Smooth muscle cell (in vitro differentiated cells): Measurements from ENCODE around the gene INPP5A. TPM values are rescaled to one million over a fixed set of nuclear protein-coding genes. Genes with fewer than 3 reads are reported as not detected.

Experiments
- DNase-seq: peaks from one replicate; lab custom pipeline; 2025; ENCODE audit not compliant: unreplicated experiment; lab: John Stamatoyannopoulos, UW
- H2AFZ ChIP-seq: fragments of 200-600 bp; sonication (generic); 2 replicates; pipeline ENCODE4 v1.6.0; 2016; ENCODE audit warnings: antibody characterized with exemption, low read depth, mild to moderate bottlenecking
- H3F3A ChIP-seq: fragments of 200-600 bp; sonication (generic); 2 replicates; pipeline ENCODE4 v1.6.0; 2017; ENCODE audit warnings: antibody characterized with exemption, low read depth
- H3K27ac ChIP-seq: fragments of 200-600 bp; sonication (generic); 2 replicates; pipeline ENCODE4 v1.5.1; 2016; ENCODE audit warnings: low read depth, mild to moderate bottlenecking
- H3K27me3 ChIP-seq: fragments of 200-600 bp; sonication (generic); 2 replicates; pipeline ENCODE4 v1.6.1; 2016; ENCODE audit warnings: low read depth, mild to moderate bottlenecking
- H3K36me3 ChIP-seq: fragments of 200-600 bp; sonication (generic); 2 replicates; pipeline ENCODE4 v1.5.1; 2016; ENCODE audit warnings: low read depth
- H3K4me1 ChIP-seq: fragments of 200-600 bp; sonication (generic); 2 replicates; pipeline ENCODE4 v1.5.1; 2016; ENCODE audit warnings: low read depth
- H3K4me2 ChIP-seq: fragments of 200-600 bp; sonication (generic); 2 replicates; pipeline ENCODE4 v1.6.0; 2016; ENCODE audit warnings: mild to moderate bottlenecking
- H3K4me3 ChIP-seq: fragments of 200-600 bp; sonication (generic); 2 replicates; pipeline ENCODE4 v1.5.1; 2016; ENCODE audit warnings: mild to moderate bottlenecking
- H3K79me2 ChIP-seq: fragments of 200-600 bp; sonication (generic); 2 replicates; pipeline ENCODE4 v1.6.0; 2016; ENCODE audit warnings: low read depth, mild to moderate bottlenecking
- H3K9ac ChIP-seq: fragments of 200-600 bp; sonication (generic); 2 replicates; pipeline ENCODE4 v1.6.0; 2016; ENCODE audit warnings: low read depth
- H3K9me3 ChIP-seq: fragments of 200-600 bp; sonication (generic); replicated peaks from 2 replicates; pipeline ENCODE4 v1.5.1; 2016; ENCODE audit warnings: low read depth
- H4K20me1 ChIP-seq: fragments of 200-600 bp; sonication (generic); 2 replicates; pipeline ENCODE4 v1.6.0; 2016; ENCODE audit warnings: low read depth
- WGBS: methylation state at CpG from one replicate; pipeline ENCODE4 v1.1.7; 2016; ENCODE audit warnings: low lambda C conversion rate; 5-methylcytosine and 5-hydroxymethylcytosine counted together
- polyA plus RNA-seq: library from polyadenylated mRNA; unstranded; fragments of >200 nt; fragmentation: Nextera tagmentation; extraction: Ambion mirVana; gene quantifications from 2 replicates; pipeline ENCODE4 v1.2.1, GENCODE V29; 2016
- total RNA-seq: library from RNA; depleted of rRNA; stranded (reverse); fragments of >200 nt; gene quantifications from 2 replicates; pipeline ENCODE4 v1.2.3, GENCODE V29; 2014
- TF ChIP-seq, protein P1 (sequence below): fragments of 200-600 bp; sonication (generic); IDR thresholded peaks from 2 replicates; pipeline ENCODE4 v1.5.1; 2017; ENCODE audit warnings: borderline replicate concordance, mild to moderate bottlenecking, antibody characterized with exemption; ENCODE audit not compliant: insufficient read depth, poor library complexity, severe bottlenecking

Gene INPP5A
- total and polyA plus RNA-seq, 2 experiments from 2014 or later, result 48.0 to 55.9 TPM

DNA sequence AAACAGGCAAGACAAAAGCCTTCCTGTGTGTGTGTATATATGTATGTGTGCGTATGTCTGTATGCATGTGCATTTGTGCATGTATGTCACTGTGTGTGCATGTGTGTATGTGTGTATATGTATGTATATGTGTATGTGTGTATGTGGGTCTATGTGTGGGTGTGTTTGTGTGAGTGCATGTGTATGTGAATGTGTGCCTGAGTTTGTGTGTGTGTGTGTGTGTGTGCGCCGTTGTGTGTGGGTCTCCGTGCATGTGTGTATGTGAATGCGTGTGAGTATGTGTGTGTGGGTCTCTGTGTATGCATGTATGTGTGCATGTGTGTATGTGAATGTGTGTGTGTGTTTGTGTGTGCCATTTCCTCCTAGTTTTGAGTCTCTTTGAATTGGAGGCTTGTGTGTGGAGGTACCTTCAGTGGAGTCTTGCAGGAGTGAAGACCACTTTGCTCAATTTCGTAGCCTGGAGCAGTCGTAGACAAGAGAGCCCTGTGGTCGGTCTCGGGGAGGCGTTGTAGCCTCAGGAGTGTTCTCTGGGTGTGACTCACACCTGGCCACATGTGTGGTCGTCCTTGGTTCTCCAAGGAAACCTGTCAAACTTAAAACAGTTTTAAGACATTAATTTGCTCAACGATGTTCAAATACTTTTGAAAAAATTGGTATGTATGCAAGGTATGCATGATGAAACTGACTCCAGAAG lies 28.1 kb downstream of the INPP5A start:
- Histone ChIP-seq H4K20me1 (peaks cover 100% of the 10 kb centered on the region), H3K4me1 (no peaks in the 10 kb centered on the region), H3K79me2 (peaks cover 93% of the 10 kb centered on the region), H2AFZ (no peak overlapping the region), H3K9me3 (no peaks in the 10 kb centered on the region), H3K9ac (no peak overlapping the region), H3F3A (peaks cover 1% of the 10 kb centered on the region), H3K27ac (no peak overlapping the region), H3K4me2 (no peak overlapping the region), H3K36me3 (no peaks in the 10 kb centered on the region), H3K27me3 (no peaks in the 10 kb centered on the region), H3K4me3 (no peak overlapping the region)
- DNase-seq, result no peak
- TF ChIP-seq, protein P1, sequence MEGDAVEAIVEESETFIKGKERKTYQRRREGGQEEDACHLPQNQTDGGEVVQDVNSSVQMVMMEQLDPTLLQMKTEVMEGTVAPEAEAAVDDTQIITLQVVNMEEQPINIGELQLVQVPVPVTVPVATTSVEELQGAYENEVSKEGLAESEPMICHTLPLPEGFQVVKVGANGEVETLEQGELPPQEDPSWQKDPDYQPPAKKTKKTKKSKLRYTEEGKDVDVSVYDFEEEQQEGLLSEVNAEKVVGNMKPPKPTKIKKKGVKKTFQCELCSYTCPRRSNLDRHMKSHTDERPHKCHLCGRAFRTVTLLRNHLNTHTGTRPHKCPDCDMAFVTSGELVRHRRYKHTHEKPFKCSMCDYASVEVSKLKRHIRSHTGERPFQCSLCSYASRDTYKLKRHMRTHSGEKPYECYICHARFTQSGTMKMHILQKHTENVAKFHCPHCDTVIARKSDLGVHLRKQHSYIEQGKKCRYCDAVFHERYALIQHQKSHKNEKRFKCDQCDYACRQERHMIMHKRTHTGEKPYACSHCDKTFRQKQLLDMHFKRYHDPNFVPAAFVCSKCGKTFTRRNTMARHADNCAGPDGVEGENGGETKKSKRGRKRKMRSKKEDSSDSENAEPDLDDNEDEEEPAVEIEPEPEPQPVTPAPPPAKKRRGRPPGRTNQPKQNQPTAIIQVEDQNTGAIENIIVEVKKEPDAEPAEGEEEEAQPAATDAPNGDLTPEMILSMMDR, result no peak
- WGBS, result 86% methylated on average over 12 of the region's 12 CpGs

- peaks cover 91% of the 10 kb centered on the region for H3K79me2 ChIP-seq
- H4K20me1 ChIP-seq, result peaks cover 100% of the 10 kb centered on the region
Observed at GRCh38 chr10:132566892-132567291, 29.3 kb downstream of the INPP5A start.

DNA sequence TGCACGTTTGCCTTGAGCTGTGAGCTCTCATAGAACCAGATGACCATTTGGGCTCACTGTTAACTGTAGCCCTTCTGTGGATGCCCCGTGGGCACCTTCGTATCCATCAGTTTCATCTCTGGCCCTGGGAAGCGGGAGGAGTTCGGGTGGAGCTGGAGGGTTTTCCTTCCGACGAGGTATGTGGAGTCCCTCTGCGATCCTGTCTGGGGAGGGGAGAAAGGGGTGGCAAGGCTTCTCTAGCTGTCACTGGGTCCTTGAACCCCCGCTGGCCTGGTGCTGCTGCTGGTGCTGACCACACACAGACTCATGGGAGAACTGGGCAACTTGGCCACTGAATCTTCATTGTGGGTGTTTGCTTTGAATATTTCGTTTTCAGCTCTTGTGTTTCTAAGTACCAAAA lies 32.7 kb downstream of the INPP5A start:
- 92% methylated on average over 10 of the region's 10 CpGs for WGBS
- H3K9me3 ChIP-seq, result no peaks in the 10 kb centered on the region
- H3K36me3 ChIP-seq, result no peaks in the 10 kb centered on the region
- DNase-seq, result no peak
- TF ChIP-seq, protein P1, result no peak
- H3K27ac ChIP-seq, result no peak overlapping the region
- peaks cover 15% of the 10 kb centered on the region for H3F3A ChIP-seq
- peaks cover 100% of the 10 kb centered on the region for H4K20me1 ChIP-seq
- no peak overlapping the region for H3K4me2 ChIP-seq
- peaks cover 58% of the 10 kb centered on the region for H3K79me2 ChIP-seq
- no peaks in the 10 kb centered on the region for H3K27me3 ChIP-seq
- H3K4me3 ChIP-seq, result no peak overlapping the region
- H2AFZ ChIP-seq, result no peak overlapping the region
- H3K9ac ChIP-seq, result no peak overlapping the region
- peaks cover 27% of the 10 kb centered on the region for H3K4me1 ChIP-seq

More at GRCh38 chr10:132566892-132567291, 29.3 kb downstream of the INPP5A start:
- peaks cover 4% of the 10 kb centered on the region for H3F3A ChIP-seq
- H3K4me3 ChIP-seq, result no peak overlapping the region
- H3K27ac ChIP-seq, result no peak overlapping the region
- no peak overlapping the region for H3K9ac ChIP-seq
- DNase-seq, result no peak
- no peaks in the 10 kb centered on the region for H3K36me3 ChIP-seq
- H2AFZ ChIP-seq, result no peak overlapping the region
- no peaks in the 10 kb centered on the region for H3K27me3 ChIP-seq
- TF ChIP-seq, protein P1, result no peak
- peak overlapping the region; percentile 2 for H3K4me2 ChIP-seq
- 52% methylated on average over 6 of the region's 6 CpGs for WGBS
- no peaks in the 10 kb centered on the region for H3K9me3 ChIP-seq
- peaks cover 6% of the 10 kb centered on the region for H3K4me1 ChIP-seq
